Epithelial cell of prostate (primary cell): ENCODE results near the gene DECR2.
"Not testable (repeated sequence)": the region's sequence is repeated elsewhere in the genome, so short reads cannot be mapped to it uniquely, and the experiment has no call there.

Source experiments
- DNase-seq: peaks from one replicate; pipeline ENCODE4 v3.0.0-alpha.2; 2011; ENCODE audit warnings: low read depth, low spot score
- H3K27ac ChIP-seq: fragments of 450-650 bp; 2 replicates; pipeline ENCODE4 v1.5.1; 2017; ENCODE audit warnings: mild to moderate bottlenecking

DECR2 gene

DNA sequence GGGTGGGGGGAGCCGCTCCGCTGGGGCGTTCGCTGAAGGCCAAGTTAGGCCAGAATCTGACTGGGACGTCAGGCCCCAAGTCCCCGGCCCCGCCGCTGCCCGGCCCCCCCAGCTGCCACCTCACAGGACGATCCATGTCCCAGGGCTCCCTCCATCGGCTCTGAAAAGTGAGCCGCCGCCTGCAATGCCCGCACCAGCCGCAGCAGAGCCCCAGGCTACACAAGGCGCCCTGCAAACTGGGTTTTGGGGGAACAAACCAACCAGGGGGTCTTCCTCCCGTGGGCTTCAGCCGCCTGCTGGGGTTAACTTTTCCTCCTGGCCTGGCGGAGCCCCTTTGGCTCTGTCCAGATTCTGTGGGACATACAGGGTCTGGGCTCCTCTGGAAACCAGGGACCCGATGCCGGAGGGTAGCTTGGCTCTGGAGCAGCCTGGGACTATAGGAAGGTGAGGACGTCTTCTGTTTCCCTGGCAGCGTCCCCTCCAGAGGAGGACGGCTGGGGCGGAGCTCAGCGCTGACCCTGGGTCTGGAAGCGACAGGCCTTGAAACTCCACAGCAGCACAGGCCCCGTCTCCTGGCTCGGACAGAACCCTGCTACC is 3.9 kb upstream of the DECR2 start:
- no peak for DNase-seq
- H3K27ac ChIP-seq = no peak overlapping the region

DNA sequence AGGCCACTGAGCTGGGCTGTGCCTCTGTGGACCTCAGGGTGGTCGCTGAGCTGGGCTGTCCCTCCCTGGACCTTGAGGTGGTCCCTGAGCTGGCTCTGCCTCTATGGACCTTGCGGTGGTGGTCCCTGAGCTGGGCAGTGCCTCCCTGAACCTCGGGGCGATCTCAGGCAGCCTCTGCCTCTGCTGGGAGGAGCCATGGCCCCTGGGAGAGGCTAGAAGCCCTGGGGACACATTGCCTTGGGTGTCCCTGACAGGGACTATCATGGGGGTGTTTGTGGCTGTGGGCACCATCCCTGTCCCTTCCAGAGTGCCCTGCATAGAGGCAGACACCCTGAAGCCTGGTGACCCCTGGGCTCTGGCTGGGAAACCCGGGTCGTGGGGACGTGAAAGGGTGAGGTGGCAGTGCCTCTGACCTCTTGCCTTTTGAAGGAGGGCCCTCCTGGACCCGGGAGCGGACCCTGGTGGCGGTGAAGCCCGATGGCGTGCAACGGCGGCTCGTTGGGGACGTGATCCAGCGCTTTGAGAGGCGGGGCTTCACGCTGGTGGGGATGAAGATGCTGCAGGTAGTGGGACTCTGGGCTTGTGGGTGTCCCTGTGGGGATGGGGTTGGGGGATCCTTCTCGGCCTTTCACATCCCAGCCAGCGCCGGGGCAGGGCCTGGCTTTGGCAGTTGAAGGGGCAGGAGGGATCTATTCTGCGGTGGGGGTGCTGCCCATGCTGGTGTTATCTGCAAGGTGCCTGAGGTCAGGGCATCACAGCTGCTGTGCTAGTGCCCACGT is 2.9 kb upstream of the DECR2 start:
- H3K27ac ChIP-seq = no peak overlapping the region
- no peak for DNase-seq

DNA sequence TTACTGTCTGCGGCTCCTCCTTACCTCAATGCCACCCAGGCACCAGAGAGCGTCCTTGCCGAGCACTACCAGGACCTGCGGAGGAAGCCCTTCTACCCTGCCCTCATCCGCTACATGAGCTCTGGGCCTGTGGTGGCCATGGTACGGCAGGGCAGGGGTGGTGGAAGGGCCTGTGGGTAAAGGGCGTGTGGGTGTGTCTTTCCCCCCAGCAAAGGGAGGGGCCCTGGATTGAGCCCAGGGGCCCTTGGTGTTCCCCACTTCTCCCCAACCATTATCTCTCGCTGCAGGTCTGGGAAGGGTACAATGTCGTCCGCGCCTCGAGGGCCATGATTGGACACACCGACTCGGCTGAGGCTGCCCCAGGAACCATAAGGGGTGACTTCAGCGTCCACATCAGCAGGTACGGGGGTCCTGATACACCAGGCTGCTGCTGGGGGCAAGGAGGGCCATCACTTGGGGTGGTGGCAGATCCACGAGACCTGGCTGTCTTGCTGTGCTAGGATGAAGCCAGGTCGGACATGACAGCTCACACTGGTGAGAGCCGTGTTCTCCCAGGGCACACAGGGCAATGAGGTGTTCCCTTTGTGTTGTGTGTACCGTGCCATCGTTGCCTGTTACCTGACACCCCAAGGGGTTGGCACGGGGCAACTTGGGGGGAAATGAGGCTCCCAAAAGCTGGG is 2.2 kb upstream of the DECR2 start:
- DNase-seq = no peak
- H3K27ac ChIP-seq = no peak overlapping the region

DNA sequence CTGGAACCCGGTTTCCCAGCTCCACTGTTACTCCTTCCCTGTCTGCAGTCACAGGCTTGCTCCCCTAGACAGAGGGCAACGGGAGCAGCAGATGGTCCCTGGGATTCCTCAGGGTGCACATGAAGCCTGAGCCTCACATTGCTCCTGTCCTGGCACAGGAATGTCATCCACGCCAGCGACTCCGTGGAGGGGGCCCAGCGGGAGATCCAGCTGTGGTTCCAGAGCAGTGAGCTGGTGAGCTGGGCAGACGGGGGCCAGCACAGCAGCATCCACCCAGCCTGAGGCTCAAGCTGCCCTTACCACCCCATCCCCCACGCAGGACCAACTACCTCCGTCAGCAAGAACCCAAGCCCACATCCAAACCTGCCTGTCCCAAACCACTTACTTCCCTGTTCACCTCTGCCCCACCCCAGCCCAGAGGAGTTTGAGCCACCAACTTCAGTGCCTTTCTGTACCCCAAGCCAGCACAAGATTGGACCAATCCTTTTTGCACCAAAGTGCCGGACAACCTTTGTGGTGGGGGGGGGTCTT is 1.6 kb upstream of the DECR2 start:
- H3K27ac ChIP-seq = no peak overlapping the region
- no peak for DNase-seq

DNA sequence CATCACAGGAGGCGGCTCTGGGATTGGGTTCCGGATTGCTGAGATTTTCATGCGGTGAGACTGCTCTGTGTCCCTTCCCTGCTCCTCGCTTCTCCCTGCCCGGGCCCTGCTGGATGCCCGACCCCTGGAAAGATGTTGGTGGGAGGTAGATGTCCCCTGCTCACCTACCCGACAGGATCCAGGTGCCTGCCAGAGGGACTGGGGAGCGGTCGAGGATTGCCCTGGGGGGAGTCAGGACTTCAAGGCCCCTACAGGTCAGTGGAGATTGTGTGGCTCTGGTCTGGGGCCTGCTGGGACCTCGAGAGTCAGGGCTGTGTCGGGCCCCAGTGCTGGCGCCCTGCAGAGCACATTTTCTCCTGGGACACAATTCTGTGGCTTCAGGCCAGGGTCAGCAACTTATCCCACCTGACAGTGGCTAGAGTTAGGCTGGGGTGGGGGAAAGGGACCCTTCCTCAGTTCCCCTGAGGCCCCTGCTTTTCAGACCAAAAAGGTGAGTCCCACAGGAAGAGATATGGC is 3.3 kb downstream of the DECR2 start:
- DNase-seq = no peak
- H3K27ac ChIP-seq = no peak overlapping the region

DNA sequence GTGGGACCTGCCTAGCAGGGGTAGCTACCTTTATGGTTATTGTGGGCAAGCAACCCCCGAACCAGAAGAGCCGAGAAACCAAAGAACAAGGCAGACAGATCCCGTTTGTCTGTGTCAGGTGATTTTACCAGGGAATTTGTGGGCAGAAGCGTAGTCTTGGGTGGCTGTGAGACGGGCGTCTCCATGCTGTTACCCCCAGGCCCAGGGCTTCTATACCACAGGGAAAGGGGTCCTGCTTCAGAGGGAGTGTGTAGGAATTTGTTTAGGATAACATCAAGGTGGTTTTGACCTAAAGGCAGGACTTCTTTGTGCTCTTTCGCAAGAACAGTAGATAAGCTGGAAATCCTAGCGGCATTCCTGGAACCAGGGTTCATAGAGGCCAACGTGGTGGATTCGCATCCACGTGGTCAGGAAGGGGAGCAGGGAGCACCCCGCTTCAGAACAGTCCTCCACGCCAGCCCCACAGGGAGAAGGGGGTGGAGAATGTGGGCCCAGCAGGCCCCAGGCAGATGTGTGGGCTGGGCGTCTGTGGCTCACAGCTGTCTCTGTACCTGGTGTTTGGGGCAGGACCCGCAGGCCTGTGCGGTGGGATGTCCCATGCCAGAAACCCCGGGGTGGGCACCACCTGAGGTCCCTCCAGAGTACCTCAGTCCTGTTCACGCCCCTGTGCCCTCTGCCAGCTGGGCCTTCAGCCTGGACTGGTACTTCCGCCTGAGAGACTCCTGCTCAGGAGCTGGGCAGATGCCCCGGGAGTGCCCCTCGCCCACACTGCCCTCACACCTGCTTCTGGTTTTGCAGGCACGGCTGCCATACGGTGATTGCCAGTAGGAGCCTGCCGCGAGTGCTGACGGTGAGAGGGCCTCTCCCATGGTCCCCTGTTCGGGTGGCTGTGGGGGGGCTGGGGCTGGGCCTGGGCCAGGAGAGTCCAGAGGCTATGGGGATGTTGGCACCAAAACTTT is 4.1 kb downstream of the DECR2 start:
- DNase-seq = no peak
- no peak overlapping the region for H3K27ac ChIP-seq

DNA sequence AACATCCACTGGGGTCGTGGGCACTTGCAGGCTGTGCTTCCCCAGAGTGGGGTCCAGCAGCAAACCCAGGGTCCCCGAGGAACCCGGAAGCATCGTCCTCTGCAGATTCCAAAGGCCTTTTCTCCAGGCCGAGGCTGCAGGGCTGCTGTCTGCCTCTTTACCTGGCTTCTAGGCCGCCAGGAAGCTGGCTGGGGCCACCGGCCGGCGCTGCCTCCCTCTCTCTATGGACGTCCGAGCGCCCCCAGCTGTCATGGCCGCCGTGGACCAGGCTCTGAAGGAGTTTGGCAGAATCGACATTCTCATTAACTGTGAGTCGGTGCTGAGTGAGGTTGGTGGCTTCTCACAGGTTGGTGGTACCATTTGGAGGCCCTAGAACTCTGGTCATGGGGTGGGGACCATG is 5.6 kb downstream of the DECR2 start:
- DNase-seq = no peak
- H3K27ac ChIP-seq = no peak overlapping the region

DNA sequence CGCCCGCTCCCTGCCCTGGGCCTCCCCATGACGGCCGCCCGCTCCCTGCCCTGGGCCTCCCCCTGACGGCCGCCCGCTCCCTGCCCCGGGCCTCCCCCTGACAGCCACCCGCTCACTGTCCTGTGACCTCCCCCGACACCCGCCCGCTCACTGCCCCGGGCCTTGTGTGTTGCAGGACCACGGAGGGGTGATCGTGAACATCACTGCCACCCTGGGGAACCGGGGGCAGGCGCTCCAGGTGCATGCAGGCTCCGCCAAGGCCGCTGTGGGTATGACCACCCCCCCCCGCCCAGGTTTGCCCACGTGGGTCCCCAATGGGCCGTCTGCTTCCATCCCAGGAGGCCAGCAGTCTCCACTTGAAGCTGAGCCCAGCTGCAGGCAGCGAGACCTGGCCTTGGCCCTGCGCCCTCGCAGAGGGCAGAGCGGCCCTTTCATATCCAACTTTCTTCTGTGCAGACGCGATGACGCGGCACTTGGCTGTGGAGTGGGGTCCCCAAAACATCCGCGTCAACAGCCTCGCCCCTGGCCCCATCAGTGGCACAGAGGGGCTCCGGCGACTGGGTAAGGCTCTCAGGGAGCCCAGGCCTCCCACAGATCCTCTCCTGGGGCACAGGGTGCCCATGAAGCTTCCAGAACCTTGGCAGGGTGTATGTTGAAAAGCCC is 9.0 kb downstream of the DECR2 start:
- no peak for DNase-seq
- no peak overlapping the region for H3K27ac ChIP-seq

DNA sequence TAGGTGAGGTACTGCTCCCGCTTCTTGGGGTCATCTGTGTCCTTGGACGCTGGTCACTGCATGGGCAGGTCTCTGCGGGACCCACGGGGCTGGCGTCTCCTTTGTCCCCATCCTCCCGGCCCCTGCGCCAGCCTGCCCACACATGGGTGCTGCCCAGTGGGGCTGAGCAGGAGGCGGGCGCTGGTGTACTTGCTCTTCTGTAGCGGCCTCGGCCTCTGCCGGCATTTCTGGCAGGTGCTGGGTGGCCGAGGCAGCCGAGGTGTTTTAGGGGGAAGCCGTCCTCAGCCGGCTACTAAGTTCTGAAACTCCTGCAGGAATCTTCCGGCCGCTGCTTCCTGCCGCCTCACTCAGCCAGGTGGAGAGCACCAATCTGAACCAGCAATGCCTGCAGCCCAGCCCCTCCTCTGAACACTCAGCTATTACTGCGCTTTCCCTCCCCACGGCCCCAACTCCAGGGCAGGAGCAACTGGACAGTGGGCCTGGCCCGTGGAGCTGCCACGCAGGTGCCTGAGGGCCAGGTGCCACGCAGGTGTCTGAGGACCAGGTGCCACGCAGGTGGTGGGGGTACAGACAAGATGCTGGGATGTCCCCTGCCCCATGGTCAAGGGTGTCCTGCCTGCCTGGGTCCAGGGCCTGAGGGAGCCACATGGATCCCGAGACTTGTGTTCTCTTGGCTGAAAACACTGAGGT is 10.0 kb downstream of the DECR2 start:
- DNase-seq = no peak
- no peak overlapping the region for H3K27ac ChIP-seq

DNA sequence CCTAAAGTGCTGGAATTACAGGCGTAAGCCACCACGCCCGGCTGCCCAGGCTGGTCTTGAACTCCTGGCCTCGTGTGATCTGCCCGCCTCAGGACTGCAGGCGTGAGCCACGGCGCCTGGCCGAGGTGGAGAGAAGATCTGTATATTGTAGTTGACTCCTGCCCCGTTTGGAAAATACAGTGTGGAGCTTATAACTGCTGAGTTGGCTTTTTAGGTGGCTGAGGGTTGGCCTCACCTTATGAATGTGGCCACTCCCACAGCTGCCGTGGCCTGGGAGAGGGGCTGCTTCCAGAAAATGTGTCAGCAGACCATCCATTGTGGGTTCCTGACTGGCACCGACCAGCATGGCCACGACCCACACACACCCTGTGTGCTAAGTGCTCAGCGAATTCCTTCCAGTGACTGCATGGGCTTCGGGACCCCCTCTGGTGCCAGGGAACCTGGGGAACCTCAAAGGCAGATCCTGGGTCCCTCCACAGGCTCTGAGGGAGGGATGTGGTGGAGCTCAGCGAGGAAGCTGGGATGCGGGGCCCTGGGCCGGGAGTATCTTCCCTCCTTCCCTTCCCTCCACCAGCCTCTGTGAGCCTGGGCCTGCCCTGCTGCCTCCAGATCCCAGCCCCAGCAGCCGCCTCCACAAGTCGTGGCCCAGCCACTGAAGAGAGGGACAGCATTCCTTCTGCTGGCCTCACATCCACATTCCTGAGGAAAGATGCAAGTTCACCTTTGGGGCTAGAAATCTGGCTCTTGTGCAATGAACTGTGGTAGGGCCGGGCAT is 12.9 kb downstream of the DECR2 start:
- H3K27ac ChIP-seq = no peak overlapping the region
- no peak for DNase-seq

DNA sequence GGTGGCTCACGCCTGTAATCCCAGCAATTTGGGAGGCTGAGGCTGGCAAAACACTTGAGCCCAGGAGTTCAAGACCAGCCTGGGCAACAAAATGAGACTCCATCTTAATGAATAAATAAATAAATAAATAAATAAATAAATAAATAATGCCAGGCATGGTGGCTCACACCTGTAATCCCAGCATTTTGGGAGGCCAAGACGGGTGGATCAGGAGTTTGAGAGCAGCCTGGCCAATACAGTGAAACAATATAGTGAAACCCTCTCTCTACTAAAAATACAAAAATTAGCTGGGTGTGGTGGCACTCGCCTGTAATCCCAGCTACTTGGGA is 13.4 kb downstream of the DECR2 start:
- DNase-seq, H3K27ac ChIP-seq: not testable (repeated sequence)

DNA sequence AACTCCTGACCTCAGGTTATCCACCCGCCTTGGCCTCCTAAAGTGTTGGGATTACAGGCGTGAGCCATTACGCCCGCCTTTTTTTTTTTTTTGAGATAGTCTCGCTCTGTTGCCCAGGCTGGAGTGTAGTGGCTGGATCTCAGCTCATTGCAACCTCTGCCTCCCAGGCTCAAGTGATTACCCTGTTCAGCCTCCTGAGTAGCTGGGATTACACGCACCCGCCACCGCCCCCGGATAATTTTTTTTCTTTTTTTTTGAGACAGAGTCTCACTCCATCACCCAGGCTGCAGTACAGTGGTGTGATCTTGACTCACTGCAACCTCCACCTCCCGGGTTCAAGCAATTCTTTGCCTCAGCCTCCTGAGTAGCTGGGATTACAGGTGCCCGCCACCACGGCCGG is 20.5 kb downstream of the DECR2 start:
- not testable (repeated sequence) for DNase-seq, H3K27ac ChIP-seq

DNA sequence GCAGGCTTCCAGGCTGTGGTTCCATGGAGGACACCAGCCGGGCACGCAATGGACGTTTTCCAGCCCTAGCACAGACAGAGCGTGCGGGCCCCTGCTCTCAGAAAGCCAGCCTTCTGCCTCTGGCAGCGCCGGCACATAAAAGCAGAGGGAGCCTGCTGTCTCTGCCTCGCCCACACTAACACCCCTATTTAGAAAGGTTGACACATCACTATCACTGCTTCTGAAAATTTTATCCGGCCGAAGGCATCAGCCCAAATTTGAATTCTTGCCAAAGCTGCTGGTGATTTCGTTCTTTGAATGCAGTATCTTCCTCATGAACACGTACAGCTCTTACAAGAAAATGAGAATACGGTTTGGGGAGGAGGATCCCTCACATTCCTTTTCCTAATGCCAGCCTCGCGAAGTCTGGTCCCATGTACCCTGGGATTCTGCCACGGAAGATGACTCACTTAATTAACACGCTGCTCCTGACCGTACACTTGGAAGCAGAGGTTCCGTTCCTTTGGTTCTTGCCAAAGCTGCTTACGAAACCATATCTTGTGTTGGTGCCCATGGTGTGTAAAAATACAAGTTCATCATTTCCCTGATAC is 22.4 kb downstream of the DECR2 start:
- peak overlapping the region; percentile 80 for H3K27ac ChIP-seq

DNA sequence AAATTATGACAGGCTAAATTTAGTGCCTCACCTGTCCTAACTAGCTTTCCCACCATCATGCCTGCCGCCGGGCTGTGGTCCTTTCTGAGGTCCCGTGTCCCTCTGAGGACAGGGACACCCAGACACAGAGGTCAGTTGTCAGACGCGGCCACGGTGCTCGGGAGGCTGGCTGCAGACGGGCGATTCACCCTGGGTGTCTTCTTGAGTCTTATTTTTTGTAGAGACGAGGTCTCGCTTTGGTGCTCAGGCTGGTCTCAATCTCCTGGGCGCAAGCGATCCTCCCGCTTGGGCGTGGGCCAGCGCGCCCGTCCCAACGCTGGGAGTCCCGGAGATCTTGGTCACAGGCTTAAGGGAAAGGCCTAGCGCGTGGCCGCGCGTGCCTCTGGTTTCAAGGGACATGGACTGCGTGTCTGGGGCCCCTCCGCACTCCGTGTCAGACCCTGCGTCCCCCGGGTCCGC is 23.0 kb downstream of the DECR2 start:
- H3K27ac ChIP-seq = peak overlapping the region; percentile 80
- no peak for DNase-seq

More for the DNA sequence above, 22.4 kb downstream of the DECR2 start:
- DNase-seq = peak; percentile 74

DNA sequence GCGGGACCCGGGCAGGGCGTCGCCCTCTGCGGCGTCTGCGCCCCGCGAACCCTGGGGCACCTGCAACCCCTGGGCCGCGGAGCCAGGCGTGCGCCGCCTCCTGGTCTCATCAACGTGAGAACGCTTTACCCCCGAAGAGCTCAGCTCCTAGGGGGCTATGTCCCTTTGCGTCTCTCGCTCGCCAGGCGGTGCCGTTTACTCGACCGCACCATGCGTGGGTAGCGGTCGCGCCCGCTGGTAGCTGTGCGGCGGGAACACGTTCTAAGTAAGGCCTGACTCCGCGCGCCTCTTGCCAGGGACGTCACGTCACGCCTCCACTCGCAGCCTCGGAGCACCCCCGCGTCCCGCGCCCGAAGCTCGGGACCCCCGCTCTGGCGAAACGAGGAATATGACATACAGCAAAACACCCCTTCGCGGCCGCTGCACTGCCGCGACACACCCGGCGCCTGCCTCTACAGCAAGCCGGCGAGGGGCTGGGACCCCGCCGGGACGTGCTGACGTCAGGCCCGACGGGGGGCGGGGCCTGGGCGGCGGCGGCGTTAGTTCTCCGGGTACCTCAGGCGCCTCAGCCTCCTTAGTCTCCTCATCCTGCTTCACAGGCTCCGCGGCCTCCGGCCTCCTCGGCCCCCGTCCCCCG is 23.5 kb downstream of the DECR2 start, which contains the start of gene RAB11FIP3:
RAB11FIP3 (plus strand) TSS at position 568 of the 637 bp plus-strand sequence. CDS start 358 bp downstream, outside the sequence.
- peak within 1 kb of the TSS; percentile 80 for H3K27ac ChIP-seq
- no peak for DNase-seq

DNA sequence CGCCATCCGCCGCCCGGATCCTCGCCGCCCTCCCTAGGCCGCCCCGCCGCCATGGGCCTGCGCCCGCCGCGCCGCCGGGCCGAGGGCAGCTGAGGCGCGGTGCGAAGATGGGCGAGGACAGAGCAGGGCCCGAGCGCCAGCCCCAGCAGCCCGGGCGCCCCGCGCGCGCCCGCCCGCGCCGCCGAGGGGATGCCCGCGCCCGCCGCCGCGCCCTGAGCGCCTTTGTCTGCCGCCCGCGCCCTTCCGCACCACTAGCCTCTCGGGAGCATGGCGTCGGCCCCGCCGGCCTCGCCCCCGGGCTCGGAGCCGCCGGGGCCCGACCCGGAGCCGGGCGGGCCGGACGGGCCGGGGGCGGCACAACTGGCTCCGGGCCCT is 24.0 kb downstream of the DECR2 start:
- H3K27ac ChIP-seq = peak overlapping the region; percentile 80

More for the DNA sequence above, 24.0 kb downstream of the DECR2 start:
- DNase-seq = no peak
